A172 (cell line): ENCODE data around the gene SH3RF3. TPM values are rescaled to one million over a fixed set of nuclear protein-coding genes. Genes with fewer than 3 reads are reported as not detected.

Experiments
- DNase-seq: peaks from one replicate; pipeline ENCODE4 v3.0.0-alpha.2; 2015; ENCODE audit warnings: low spot score
- total RNA-seq: library from RNA; depleted of rRNA; stranded (reverse); fragments of >200 nt; shearing (Covaris generic); gene quantifications from 2 replicates; pipeline ENCODE4 v1.2.3, GENCODE V29; 2014

Gene SH3RF3
- total RNA-seq, 1 experiment from 2014 or later, result 3.6 TPM

DNA sequence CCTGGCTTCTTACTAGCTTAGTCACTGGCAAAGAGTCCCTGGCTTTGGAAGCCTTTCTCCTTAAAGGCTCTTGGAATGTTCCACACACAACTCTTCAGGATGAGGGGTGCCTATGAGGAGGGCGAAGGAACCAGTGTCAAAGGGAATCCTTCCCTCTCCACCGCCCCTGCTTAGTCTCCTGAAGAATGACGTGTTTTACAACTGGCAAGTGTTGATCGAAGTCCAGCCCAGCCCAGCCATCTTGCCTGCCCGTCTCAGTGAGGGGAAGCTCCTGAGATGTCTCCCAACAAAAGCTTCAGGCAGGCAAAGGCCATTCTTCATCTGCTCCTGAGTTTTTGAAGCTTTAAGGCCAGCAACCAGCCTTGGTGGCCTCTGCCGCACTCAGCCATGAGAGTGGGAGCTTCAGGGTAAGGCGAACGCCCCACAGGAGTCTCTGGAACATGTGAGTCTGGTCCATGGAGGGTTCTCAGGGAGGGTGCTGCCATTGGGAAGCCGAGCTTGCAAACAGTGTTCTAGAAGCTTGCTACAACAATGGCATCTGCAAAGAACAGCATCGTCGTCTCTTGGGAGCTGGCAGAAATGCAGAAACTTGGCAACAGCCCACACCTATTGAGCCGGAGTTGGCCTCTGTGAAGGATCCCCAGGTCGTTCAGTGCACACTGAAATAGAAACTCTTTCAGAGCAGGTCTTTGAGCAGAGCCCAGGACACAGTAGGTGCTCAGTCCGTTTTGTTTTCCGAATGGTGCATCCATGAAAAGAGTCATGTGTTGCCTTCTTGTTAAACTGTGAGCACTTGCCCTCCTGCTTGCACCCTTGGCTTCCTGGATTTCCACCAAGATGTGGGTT is 264.0 kb downstream of the SH3RF3 start:
- no peak for DNase-seq

DNA sequence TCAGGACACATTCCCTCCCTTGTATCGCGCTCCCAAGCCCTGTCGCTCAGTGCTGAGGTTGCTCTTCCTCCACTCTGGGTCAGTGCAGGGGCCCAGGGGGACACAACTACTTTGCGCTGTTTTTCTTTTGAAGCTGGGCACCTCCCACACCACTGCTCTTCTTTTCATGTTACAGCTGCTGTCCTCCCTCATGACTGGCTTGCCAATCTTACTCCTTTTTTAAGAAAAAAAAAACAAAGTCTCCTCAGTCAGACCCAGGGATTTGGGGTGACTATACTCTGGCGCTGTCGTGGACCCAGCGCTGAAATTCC is 264.6 kb downstream of the SH3RF3 start:
- DNase-seq, result no peak

DNA sequence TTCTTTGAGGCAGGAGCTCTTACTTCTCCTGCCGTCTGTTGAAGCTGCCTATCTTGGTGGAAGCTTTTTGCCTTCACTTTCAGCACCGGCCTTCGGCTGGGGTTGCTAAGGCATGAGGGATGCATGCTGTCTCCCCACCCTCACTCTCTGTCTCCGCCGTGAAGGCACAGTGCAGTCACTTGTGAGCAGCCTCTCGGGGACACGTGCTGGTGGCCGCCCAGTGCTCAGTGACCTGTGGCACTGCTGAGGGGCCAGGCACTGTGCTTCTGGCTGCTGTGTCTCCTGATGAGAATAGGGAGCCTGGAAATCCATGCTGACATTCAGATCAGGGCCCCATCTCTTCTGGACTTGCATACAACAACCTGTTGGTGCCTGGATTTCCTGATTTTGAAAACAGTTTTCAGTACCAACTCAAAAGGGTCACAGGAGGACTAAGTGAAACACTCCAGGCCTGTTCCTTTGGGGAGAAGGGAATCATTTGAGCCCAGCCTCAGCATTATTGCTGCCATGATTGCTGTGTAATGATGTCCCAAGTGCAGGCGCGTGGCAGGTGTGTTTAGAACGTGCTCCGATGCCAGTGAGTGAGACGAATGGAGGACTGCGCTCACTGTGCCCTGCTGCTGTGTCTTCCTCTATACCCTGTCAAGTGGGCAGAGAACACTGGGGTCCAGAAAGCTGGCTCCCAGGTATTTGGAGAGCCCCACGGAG is 266.6 kb downstream of the SH3RF3 start:
- DNase-seq, result no peak

DNA sequence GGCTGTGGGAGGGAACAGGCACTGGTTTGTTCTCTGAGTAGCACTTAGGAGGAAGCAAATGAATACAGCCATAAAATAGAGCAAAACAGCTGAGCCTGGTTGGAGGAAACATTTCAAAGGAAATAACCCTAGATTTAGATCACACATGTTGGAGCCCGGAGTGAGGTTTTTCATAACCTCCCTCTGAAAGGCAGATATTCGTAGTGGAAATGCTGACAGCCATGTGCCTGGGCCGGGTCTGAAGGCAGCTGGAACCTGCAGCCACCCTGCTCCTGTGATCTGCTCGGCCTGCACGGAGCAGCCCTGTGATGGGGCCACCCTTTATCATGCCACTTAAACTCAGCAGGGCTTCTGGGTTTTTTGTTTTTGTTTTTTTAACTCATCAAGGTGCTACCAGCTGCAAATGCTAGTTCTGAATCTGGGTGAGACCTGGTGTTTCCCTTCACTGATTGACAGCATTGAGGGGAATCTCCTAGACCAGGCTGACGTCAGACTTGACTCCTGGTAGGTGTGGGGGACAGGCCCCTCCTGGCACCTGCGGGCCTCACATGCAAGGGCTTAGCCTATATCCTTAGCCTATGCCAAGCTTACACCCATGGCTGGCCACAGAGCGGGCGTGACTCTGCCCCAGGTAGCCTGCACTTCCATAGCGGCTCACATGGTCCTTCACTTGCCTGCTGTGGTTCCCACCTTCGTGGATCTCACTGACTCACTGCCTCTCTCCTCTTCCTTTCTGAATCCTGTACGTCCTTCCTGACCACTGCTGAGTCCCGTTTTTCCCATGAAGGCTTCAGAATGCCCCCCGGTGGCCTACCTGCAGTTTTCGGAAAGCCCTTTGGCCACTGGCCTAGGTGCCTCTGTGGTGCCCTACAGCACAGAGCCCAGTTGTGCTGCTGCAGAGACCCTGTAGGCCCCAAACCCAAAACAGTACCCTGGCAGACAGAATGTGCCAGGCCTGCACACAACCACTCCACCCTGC is 267.5 kb downstream of the SH3RF3 start:
- no peak for DNase-seq

DNA sequence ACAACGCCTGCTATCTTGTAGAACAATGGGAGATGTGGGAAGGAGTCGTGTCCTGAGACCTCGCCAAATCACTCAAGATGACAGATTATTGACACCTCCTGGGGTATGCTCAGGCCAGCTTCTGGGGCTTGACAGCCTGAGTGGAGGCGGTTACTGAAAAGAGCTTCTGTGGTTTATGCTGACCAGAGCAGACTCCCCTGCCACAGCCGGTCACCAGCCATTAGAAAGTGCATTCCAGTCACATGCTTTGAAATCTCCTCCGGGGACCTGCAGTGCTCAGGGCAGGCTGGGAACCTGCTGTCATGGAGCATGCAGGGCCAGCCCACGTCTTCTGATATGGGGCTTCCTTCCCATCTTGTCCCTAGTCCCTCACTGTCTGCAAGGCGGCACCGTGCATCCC is 268.9 kb downstream of the SH3RF3 start:
- no peak for DNase-seq

DNA sequence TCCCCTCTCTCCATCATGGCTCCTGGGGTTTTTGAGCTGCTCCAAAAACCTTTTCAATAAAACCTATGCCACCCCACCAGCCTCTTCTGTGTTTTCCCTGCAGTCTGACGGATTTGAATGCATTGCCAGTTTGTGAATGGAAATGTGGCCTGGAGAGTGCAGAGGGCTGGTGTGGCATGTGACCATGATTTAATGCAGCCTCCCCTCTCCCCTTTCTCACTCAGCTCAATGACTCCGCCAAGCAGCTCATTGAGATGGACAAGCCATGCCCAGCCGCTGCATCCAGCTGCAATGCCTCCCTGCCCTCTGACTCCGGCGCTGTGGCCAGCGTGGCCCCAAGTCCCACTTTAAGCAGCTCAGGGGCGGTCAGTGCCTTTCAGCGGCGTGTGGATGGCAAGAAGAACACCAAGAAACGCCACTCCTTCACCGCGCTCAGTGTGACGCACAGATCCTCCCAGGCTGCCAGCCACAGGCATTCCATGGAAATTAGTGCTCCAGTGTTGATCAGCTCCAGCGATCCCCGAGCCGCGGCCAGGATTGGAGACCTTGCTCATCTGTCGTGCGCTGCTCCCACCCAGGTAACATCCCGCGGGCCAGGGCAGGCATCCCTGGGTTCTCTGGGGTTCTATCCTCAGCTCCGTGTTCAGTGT is 269.5 kb downstream of the SH3RF3 start:
- no peak for DNase-seq

DNA sequence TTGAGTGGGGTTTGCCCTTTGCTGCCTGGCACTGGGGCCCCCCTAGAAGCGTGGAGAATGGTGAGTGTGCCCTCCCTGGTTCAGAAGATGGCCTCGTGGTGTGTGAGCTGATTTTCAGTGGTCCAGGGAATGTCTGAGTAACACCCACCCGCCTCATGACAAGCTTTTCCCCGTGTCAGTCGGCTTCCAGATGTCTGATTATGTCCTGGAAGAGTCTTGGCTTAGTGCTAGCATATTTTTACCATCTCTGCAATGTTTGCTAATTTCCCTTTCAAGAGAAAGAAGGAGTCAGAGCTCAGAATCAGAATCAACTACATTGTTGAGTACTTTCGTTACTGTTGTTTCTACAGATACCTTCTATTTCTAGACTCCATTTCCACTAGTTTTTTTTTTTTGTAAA is 270.1 kb downstream of the SH3RF3 start:
- DNase-seq, result no peak

DNA sequence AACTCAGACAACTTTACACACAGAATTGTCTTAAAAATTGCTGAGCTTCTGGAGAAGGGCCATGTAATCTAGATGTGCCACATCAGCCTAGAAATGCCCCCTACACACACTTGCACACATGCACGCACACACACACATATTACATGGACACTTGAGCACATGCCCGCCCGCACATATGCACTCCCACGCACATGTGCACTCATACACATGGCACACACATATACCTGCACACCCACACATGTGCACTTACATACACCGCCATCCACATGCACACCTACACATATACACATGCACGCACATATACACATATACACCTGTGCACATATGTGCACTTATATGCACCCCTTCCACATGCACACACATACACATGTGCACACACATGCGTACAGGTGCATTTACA is 271.1 kb downstream of the SH3RF3 start:
- DNase-seq, result no peak

DNA sequence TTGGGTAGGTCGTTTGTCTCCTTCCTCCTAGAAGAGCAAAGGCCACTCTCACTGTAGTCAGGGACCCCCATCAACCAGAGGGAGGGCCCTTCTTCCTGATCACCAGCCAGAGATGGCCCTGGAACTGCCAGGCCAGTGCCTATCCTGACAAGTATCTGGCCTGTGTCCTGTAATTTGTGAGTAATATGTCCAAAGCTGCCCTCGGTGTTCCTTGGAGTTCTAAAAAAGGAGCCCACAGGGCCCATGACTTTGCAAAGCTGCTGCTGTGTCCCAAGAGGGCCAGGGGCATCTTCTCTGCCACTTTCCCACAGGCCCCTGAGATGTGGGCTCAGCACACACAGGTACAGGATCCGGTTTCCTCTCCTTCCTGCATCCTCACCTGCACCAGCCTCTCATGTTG is 272.4 kb downstream of the SH3RF3 start:
- no peak for DNase-seq

DNA sequence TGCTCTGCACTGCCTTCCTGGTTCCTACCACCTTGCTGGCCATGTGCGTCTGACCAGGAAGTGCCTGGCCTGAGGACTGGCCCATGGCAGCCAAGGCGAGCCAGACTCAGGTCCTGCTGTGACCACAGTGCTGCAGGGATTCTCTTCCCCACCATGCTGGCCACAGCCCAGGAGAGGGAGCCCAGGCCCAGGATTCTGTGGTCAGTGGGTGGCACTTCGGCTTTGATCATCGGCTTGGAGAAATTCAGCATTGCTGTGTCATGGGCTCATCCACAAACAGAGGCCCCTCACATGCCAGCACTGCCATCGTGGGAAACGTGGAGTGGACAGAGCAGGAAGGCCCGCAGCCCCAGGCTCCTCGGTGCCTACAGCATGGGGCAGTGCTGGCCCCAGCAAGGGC is 273.2 kb downstream of the SH3RF3 start:
- DNase-seq, result peak; percentile 51

DNA sequence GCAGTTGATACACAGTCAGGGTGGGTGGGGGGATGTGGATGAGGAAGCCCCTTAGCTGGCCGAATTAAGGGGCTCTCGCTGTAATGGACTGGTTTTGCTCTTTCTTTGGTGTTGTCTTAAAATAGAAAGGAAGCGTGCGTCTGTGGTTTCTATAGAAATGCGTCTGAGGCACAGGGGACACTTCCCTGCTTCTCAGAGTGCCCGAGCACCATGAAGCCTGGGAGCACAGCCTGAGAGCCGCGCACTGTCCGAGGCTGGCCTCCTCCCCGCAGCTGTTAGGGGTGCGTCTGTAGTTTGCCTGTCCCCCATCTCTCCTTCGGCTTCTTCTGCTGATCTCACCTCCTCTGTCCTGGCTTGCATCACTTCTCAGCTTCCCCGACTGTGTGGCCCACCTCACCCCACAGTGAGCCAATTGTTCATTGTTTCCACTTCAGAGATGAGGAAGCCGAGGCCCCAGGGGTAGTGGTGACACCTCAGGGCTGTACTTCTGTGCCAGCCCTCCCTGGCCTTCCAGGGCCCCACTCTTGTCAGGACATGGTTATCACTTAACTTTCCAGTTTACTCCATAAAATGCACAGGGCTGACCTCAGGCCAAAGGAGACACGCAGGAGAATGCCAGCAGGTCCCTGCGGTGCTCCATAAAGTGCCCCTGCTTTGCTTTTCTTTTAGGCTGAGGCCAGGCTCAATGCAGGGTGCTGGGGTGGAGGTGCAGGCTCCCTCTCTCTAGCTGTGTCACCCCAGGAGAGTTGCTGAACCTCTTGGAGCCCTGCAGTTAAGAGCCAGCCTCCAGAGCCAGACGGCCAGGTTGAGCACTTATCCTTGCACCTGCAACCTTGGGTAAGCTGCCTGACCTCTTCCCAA is 274.2 kb downstream of the SH3RF3 start:
- no peak for DNase-seq

DNA sequence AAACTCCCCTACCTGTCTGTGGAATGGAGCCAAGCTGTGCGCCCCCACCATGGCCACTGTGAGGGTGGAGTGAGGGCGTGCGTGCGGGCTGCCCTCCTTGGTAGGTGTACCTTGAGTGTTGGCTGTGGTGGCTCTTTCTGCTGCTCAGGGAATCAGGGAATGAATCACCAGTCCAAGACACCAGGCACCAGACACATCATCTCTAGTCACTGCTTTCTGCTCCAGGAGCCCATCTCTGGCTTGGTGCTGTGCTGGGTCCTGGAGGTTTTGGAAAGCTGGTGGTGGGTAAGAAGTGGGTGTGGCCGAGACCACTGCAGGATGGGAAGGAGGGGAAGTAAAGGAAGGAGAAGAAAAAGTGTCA is 274.8 kb downstream of the SH3RF3 start:
- no peak for DNase-seq

DNA sequence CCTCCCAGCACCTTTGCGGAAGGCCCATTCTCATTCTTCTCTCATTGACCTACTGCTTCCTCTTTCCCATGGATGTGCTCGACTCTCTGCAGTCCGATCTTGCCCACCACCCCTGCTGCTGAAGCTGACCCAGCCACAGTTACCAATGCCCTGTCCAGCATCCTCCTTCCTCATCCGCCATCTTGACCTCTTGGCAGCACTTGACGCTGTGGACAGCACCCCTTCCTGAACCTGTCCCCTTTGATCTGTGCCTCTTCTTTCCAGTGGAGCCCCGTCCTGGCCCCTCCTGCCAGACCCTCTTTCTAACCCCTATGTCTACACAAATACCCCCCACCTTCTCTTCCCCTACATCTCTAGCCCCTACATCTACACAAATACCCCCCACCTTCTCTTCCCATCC is 275.7 kb downstream of the SH3RF3 start:
- DNase-seq, result no peak

DNA sequence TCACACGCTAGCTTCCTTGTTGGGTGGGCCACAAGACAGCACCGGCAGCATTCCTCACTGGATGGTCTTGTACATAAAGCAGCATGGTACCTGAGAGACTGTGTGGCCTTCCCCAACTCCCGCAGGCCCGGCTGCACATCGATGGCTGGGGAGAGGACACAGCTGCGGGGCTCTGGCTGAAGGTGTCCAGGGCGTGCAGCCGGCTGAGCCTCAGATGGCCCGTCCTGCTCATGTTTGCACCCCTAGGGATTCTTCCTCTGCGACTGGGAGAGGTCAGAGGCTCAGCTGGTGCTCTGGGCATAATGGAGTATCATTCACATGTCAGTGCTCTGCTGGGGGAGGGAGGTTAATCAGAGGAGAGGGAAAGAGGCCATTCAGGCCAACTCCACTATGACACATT is 276.9 kb downstream of the SH3RF3 start:
- no peak for DNase-seq

DNA sequence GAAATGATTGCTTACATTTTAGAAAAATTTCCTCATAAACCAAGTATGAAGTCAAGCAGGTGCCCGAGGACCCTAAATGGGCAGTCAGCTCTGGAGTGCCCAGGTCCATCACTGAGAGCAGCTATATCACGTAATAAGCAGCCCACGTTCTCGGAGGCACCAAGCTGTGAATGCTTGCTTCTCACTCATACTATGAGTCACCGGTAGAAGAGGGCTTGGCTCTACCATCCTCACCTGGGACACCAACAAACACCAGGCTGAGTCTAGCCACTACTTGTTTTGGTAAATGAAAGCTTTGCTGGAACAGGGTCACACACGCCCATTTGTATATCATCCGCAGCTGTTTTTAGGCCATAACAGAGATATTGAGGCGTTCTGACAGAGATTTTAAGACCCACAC is 277.3 kb downstream of the SH3RF3 start:
- no peak for DNase-seq

DNA sequence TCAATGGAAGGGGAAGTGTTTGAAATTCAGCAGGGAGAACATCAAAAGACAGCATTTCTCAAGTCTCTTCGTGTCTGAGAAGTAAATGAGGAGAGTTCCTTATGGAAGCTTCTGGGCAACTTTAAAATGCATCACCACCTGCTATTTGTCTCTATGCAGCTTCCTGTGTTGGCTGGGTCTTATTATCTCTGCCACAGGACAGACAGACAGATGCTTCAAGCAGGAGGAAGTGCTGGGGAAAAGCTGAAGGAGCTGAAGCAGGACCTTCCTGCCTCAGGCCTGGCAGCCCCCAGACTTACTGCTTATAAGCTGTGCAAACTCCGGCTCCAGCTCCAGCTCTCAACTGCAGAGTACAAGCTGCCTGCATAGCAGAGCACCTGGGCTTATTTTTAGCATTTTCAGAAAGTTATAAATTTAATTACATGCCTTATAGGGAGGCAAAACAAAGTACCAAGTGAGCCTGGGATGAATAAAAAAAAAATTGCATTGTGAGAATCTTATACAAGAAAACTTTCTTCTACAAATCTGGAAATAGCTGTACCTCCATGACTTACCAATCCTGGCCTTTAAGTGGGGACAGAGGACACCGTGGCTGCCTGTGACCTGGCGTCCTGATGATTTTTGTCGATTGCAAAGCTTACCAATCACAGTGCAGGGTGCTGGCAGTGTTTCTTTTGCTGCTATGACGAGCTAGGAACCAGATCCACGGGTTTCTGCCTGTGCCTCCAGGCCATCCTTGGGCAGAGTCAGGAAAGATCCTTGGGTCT is 278.5 kb downstream of the SH3RF3 start:
- no peak for DNase-seq

DNA sequence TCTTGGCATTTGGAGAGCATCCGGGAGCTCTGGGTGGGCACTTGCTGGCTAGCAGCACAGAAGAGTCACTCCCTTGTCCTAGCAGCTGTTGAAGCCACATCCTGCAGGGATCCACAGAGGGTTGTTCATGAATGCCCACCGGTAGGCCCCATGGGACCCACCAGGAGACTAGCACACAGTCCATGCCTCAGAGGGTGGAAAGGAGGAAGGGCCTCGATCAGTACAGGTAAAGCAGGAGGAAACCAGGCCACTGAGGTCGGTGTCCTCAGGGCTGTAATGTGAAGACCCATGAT is 279.0 kb downstream of the SH3RF3 start:
- DNase-seq, result no peak

DNA sequence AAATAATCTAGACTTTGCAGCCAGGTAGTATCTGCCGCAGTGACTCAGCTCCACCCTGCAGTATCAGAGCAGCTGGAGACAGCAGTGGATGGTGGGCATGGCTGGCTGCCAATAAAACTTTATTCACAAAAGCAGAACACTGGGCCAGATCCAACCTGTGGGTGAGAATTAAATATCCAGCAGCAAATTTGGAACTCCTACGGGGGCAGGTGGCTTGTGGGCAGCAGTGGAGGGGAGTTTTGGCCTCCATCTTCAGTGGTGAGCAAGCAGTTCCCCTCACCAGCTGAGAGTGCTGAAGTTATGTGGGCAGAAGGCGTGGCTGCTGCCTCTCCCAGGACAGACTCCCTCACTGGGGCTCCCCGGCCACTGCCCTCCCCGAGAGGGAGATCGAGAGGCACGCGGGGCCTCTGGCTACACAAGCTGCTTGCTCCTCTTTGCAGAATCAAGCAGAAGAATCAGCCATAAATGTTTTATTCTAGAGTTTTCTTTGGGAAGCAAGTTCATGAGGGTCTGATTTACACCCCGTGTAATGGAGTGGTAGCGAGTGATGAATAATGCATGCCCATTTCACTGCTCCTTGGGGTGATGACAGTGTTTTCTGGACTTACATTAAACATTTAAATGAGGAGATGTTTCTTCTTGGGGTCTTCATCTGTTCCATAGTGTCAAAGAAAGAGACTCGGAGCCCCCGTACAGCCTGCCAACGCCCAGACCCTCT is 280.5 kb downstream of the SH3RF3 start:
- peak; percentile 57 for DNase-seq

DNA sequence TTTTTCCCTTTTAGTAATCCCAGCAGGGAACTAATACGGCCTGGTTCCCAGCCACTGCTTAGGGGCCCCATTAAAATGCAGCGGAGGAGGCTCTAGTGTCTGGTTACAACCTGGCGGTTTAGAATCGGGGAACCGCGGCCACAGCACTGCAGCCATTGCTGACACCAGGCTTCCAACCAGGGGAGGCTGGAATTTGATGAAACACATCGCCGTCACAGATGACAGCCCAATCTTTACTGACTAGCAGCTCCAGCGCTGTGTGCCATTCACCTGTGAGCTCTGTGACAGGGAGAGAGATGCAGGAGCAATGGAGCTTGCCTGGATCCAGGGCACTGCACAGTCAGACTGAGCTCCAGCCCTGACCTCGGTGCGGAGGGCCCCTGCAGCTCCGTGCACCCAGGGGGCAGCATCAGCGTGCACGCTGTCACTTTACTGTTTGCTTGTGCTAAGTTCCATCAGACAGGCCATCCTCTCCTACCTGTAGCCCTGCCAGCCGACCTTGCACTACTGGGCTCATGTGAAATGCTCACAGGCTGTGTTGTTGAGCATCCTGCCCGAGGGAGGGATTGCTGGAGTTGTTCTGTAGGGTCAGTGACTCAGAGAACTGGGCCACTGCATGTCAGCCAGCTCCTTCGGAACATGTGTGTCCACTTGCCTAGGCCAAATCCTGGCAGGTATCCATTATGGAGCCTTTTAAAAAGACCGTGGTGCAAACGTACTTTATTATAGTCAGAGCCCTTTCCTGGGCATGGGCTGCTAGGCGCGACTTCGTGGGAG is 281.2 kb downstream of the SH3RF3 start:
- no peak for DNase-seq
